Measurements from ENCODE around the gene TUBB4A. TPM values are rescaled to one million over a fixed set of nuclear protein-coding genes. Genes with fewer than 3 reads are reported as not detected.

The TUBB4A gene
- polyA plus RNA-seq, 1 donor: 27.6 TPM

Other genes starting within 250 kb of the TUBB4A start
- 67.6 TPM for gene MLLT1, start 222.3 kb downstream of the TUBB4A start, polyA plus RNA-seq (ENCODE audit: insufficient read length)
- gene ACER1, start 168.7 kb downstream of the TUBB4A start, polyA plus RNA-seq (ENCODE audit: insufficient read length): not detected
- gene CLPP, start 140.8 kb downstream of the TUBB4A start, polyA plus RNA-seq (ENCODE audit: insufficient read length): 47.5 TPM
- gene ALKBH7, start 129.5 kb downstream of the TUBB4A start, polyA plus RNA-seq (ENCODE audit: insufficient read length): 35.1 TPM
- 2.4 TPM for gene PSPN, start 126.4 kb downstream of the TUBB4A start, polyA plus RNA-seq (ENCODE audit: insufficient read length)
- 69.9 TPM for gene GTF2F1, start 109.1 kb downstream of the TUBB4A start, polyA plus RNA-seq (ENCODE audit: insufficient read length)
- 280 TPM for gene KHSRP, start 77.5 kb downstream of the TUBB4A start, polyA plus RNA-seq (ENCODE audit: insufficient read length)
- gene SLC25A41, start 68.5 kb downstream of the TUBB4A start, polyA plus RNA-seq (ENCODE audit: insufficient read length): 1.0 TPM
- 70.8 TPM for gene SLC25A23, start 42.5 kb downstream of the TUBB4A start, polyA plus RNA-seq (ENCODE audit: insufficient read length)
- gene CRB3, start 38.0 kb downstream of the TUBB4A start, polyA plus RNA-seq (ENCODE audit: insufficient read length): 21.8 TPM
- 36.7 TPM for gene DENND1C, start 20.5 kb downstream of the TUBB4A start, polyA plus RNA-seq (ENCODE audit: insufficient read length)
- gene TNFSF9, start 28.7 kb upstream of the TUBB4A start, polyA plus RNA-seq (ENCODE audit: insufficient read length): 0.20 TPM
- gene CD70, start 88.8 kb upstream of the TUBB4A start, polyA plus RNA-seq (ENCODE audit: insufficient read length): not detected
- 0.07 TPM for gene TNFSF14, start 167.9 kb upstream of the TUBB4A start, polyA plus RNA-seq (ENCODE audit: insufficient read length)
- gene C3, start 218.3 kb upstream of the TUBB4A start, polyA plus RNA-seq (ENCODE audit: insufficient read length): 19.4 TPM
- gene GPR108, start 235.3 kb upstream of the TUBB4A start, polyA plus RNA-seq (ENCODE audit: insufficient read length): 62.3 TPM
- gene TRIP10, start 237.4 kb upstream of the TUBB4A start, polyA plus RNA-seq (ENCODE audit: insufficient read length): 48.7 TPM

Data from left kidney (tissue), 1 donor.